GM21717 (cell line): ENCODE results near the gene PEX6.

Source experiments
- ATAC-seq: cut with Tn5 transposase; IDR thresholded peaks from one replicate; pipeline ENCODE4 v1.9.1; 2021; ENCODE audit warnings: mild to moderate bottlenecking, moderate library complexity; ENCODE audit not compliant: unreplicated experiment

Gene PEX6

GRCh38 chr6:42937548-42938427, 41.2 kb downstream of the PEX6 start:
- ATAC-seq: no peak

GRCh38 chr6:42936398-42936797, 42.6 kb downstream of the PEX6 start:
- no peak for ATAC-seq

- no peak for ATAC-seq
Measured at GRCh38 chr6:42935322-42935721, 43.7 kb downstream of the PEX6 start.

GRCh38 chr6:42933205-42933604, 45.8 kb downstream of the PEX6 start:
- no peak for ATAC-seq

- ATAC-seq: no peak
Measured at GRCh38 chr6:42932412-42932811, 46.6 kb downstream of the PEX6 start.

GRCh38 chr6:42929821-42930360, 49.1 kb downstream of the PEX6 start:
- peak; percentile 49 for ATAC-seq

- ATAC-seq: peak; percentile 68
Measured at GRCh38 chr6:42928986-42929820, 49.8 kb downstream of the PEX6 start, which contains the start of gene CNPY3. CNPY3 (plus strand) TSS chr6:42929480; CDS start chr6:42929571, 91 bp downstream.

- ATAC-seq: no peak
Measured at GRCh38 chr6:42925248-42925857, 53.6 kb downstream of the PEX6 start.

GRCh38 chr6:42923666-42924065, 55.3 kb downstream of the PEX6 start:
- no peak for ATAC-seq

- ATAC-seq: no peak
Measured at GRCh38 chr6:42921801-42922200, 57.2 kb downstream of the PEX6 start.

GRCh38 chr6:42916288-42916687, 62.7 kb downstream of the PEX6 start:
- ATAC-seq: no peak

- no peak for ATAC-seq
Measured at GRCh38 chr6:42915732-42916131, 63.2 kb downstream of the PEX6 start, which contains the start of gene PTCRA. PTCRA (plus strand) TSS chr6:42916053; CDS start chr6:42916070, 17 bp downstream.

- ATAC-seq: no peak
Measured at GRCh38 chr6:42914546-42914945, 64.4 kb downstream of the PEX6 start.
